Mesendoderm (in vitro differentiated cells): ENCODE measurements around the gene PODXL.

Source experiments
- DNase-seq: peaks from one replicate; pipeline ENCODE4 v3.0.0; 2013
- H2AK5ac ChIP-seq: 2 replicates; pipeline ENCODE4 v1.6.1; 2013; ENCODE audit warnings: low read length, inconsistent platforms
- H2BK120ac ChIP-seq: 2 replicates; pipeline ENCODE4 v1.6.1; 2013; ENCODE audit warnings: low read depth, mild to moderate bottlenecking, low read length, moderate library complexity, mixed read lengths
- H2BK15ac ChIP-seq: replicated peaks from 2 replicates; pipeline ENCODE4 v1.6.1; 2013; ENCODE audit warnings: low read depth, mild to moderate bottlenecking, moderate library complexity
- H2BK5ac ChIP-seq: 2 replicates; pipeline ENCODE4 v1.6.1; 2013; ENCODE audit warnings: low read length, inconsistent platforms
- H3K18ac ChIP-seq: 2 replicates; pipeline ENCODE4 v1.6.1; 2013; ENCODE audit warnings: mild to moderate bottlenecking, low read length, mixed read lengths
- H3K23ac ChIP-seq: one replicate; pipeline ENCODE4 v1.6.1; 2013; ENCODE audit warnings: low read length
- H3K27ac ChIP-seq: 2 replicates; pipeline ENCODE4 v1.5.1; 2013; ENCODE audit warnings: low read depth, mild to moderate bottlenecking, inconsistent platforms, low read length, moderate library complexity
- H3K27me3 ChIP-seq: 2 replicates; pipeline ENCODE4 v1.6.1; 2013; ENCODE audit warnings: low read length, control low read depth, mild to moderate bottlenecking, inconsistent platforms; ENCODE audit not compliant: insufficient read depth, poor library complexity
- H3K36me3 ChIP-seq: 2 replicates; pipeline ENCODE4 v1.6.1; 2013; ENCODE audit warnings: low read length, inconsistent platforms; ENCODE audit not compliant: control insufficient read depth, insufficient read depth
- H3K4ac ChIP-seq: one replicate; pipeline ENCODE4 v1.6.1; 2013; ENCODE audit warnings: low read depth, mild to moderate bottlenecking, low read length, moderate library complexity
- H3K4me1 ChIP-seq: 2 replicates; pipeline ENCODE4 v1.6.1; 2013; ENCODE audit warnings: low read depth, low read length, inconsistent platforms; ENCODE audit not compliant: control insufficient read depth
- H3K4me2 ChIP-seq: 2 replicates; pipeline ENCODE4 v1.6.1; 2013; ENCODE audit warnings: low read length
- H3K4me3 ChIP-seq: 2 replicates; pipeline ENCODE4 v1.5.1; 2013; ENCODE audit warnings: mild to moderate bottlenecking, low read length
- H3K56ac ChIP-seq: one replicate; pipeline ENCODE4 v1.6.1; 2013; ENCODE audit warnings: low read length
- H3K79me1 ChIP-seq: 2 replicates; pipeline ENCODE4 v1.6.1; 2013; ENCODE audit warnings: low read length, inconsistent platforms
- H3K79me2 ChIP-seq: 2 replicates; pipeline ENCODE4 v1.6.1; 2013; ENCODE audit warnings: mild to moderate bottlenecking, low read length; ENCODE audit not compliant: control insufficient read depth, insufficient read depth
- H3K9ac ChIP-seq: 2 replicates; pipeline ENCODE4 v1.6.1; 2013; ENCODE audit warnings: low read length, inconsistent platforms
- H4K5ac ChIP-seq: one replicate; pipeline ENCODE4 v1.6.1; 2013; ENCODE audit warnings: low read length
- H4K8ac ChIP-seq: one replicate; pipeline ENCODE4 v1.6.1; 2013; ENCODE audit warnings: low read depth, mild to moderate bottlenecking, control low read depth, low read length, moderate library complexity
- WGBS: extraction: QIAGEN DNeasy Blood & Tissue Kit; methylation state at CpG from one replicate; pipeline ENCODE4 v1.1.7; 2013; ENCODE audit warnings: low lambda C conversion rate, missing lambda C conversion rate; ENCODE audit not compliant: insufficient coverage; ENCODE audit errors: extremely low coverage; 5-methylcytosine and 5-hydroxymethylcytosine counted together

Gene PODXL

DNA sequence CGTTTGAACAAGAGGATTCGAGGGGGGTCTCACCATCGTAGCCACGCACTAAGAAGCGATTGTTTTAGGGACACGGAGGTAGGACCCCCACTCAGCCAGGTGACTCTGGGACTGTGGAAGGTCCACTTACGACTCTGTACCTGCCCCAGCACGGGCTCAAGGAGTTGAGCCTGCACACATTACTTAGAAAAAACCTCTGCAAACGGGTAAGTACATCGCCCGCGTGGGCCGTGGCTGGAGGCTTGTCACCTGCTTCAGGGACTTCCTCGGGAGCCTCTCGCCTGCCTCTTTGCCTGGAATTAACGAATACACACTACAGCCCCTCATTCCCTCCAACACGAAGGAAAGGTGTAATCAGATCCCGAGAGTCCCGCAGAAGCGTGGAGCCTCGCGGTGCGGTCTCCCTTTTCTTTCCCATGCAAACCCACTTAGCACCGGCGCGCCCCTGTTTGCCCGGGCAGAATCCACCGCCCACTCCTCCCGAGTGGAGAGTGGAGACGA lies 826 bp downstream of the PODXL start:
- Histone ChIP-seq H4K8ac (no peak overlapping the region), H2BK5ac (no peak overlapping the region), H2AK5ac (no peak overlapping the region), H3K18ac (peak overlapping the region; percentile 57), H3K36me3 (no peaks in the 10 kb centered on the region), H3K23ac (peak overlapping the region; percentile 72), H3K4ac (no peak overlapping the region), H3K4me2 (peak overlapping the region; percentile 72), H3K4me1 (peaks cover 20% of the 10 kb centered on the region), H2BK120ac (no peak overlapping the region), H3K9ac (peak overlapping the region; percentile 84), H3K27ac (peak overlapping the region; percentile 80), H3K79me1 (no peaks in the 10 kb centered on the region), H3K4me3 (peak overlapping the region; percentile 57), H4K5ac (no peak overlapping the region), H3K27me3 (no peaks in the 10 kb centered on the region), H3K56ac (peak overlapping the region; percentile 89), H2BK15ac (no peak overlapping the region), H3K79me2 (peaks cover 56% of the 10 kb centered on the region)
- no CpG with 5 or more reads among the region's 30 CpGs for WGBS
- DNase-seq: no peak

DNA sequence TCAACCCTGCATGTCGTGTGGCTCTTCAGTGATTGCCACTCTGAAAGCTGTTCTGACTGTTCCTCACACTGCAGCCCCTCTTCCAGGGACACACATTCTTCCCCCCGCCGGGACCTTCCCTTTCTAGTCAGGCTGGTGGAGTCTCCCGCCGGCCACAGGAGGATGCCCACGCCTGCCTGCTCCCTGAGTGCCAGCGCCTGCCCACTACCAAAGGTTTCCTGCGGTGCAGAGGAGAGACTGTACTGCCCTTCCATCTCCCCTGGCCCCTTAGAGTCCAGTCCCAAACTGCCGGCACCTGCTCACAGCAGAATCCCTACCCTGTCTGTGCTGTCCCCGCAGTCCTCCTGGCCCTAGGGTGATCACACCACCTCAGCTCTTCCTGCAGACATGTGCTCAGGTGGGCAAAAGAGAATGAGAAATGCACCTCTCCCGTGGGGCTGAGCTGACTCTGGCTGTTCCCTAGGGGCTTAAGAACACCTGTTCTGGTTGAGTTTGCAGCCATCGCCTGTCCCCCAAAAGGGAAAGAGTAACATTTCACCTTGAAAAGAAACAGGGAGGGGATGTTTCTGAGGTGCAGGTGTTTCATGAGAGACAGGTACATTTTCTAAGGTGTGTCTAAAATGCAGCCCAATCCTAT lies 1.4 kb downstream of the PODXL start:
- Histone ChIP-seq H3K4me1 (peaks cover 20% of the 10 kb centered on the region), H4K8ac (no peak overlapping the region), H2BK15ac (no peak overlapping the region), H3K18ac (peak overlapping the region; percentile 2), H3K56ac (peak overlapping the region; percentile 89), H3K27me3 (no peaks in the 10 kb centered on the region), H3K4me2 (peak overlapping the region; percentile 72), H3K23ac (no peak overlapping the region), H3K9ac (peak overlapping the region; percentile 84), H3K4ac (no peak overlapping the region), H2BK5ac (peak overlapping the region; percentile 25), H3K27ac (no peak overlapping the region), H4K5ac (no peak overlapping the region), H3K36me3 (no peaks in the 10 kb centered on the region), H2BK120ac (no peak overlapping the region), H3K79me2 (peaks cover 61% of the 10 kb centered on the region), H3K4me3 (peak overlapping the region; percentile 57), H2AK5ac (no peak overlapping the region), H3K79me1 (no peaks in the 10 kb centered on the region)
- no CpG with 5 or more reads among the region's 12 CpGs for WGBS
- no peak for DNase-seq

DNA sequence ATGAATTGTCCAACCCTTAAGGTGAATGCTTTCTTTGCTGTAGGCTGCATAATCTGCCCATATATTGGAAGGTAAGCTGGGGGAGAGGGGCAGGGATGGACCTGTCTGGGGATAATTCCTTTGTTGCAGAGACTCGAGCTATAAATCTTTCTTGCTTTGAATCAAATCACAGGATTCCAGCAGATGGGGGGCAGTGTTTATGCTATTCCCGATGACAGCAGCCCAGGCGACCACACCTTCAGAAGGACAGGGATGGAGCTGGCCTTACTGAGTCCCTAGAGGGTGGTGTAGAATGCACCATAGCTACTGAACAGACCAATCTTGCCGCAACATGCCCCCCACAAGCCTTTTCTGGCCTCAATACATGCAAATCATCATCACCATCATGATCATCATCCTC lies 2.5 kb downstream of the PODXL start:
- Histone ChIP-seq H4K8ac (no peak overlapping the region), H2BK5ac (no peak overlapping the region), H3K23ac (no peak overlapping the region), H3K56ac (peak overlapping the region; percentile 89), H4K5ac (no peak overlapping the region), H2AK5ac (no peak overlapping the region), H3K79me2 (peaks cover 72% of the 10 kb centered on the region), H3K27ac (no peak overlapping the region), H3K18ac (no peak overlapping the region), H3K27me3 (no peaks in the 10 kb centered on the region), H2BK120ac (no peak overlapping the region), H3K4me2 (peak overlapping the region; percentile 72), H3K79me1 (no peaks in the 10 kb centered on the region), H3K4ac (no peak overlapping the region), H3K4me1 (peaks cover 20% of the 10 kb centered on the region), H3K36me3 (no peaks in the 10 kb centered on the region), H3K9ac (peak overlapping the region; percentile 84), H3K4me3 (peak overlapping the region; percentile 57), H2BK15ac (no peak overlapping the region)
- no peak for DNase-seq
- no CpG with 5 or more reads among the region's 4 CpGs for WGBS

DNA sequence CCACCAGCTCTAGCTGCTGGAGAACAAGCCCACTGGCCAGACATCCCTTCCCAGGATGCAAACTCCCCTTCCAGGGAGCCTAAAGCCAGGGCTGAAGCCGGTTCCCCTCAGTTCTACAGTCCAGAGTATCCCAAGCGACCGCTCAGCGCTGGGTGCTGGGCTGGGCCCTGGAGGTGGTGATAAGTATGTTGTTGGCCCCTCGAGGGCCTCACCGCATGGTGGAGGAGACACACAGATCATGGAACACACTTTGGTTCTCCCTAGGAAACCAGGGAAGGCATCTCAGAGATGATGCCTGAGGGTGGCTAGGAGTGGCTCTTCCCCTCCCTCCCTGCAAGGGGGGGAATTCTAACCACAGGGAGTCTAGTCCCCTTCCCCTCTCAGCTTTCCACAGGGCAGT lies 4.4 kb downstream of the PODXL start:
- no peak overlapping the region for H4K8ac ChIP-seq
- H3K4me3 ChIP-seq: no peak overlapping the region
- no peaks in the 10 kb centered on the region for H3K79me1 ChIP-seq
- H2BK15ac ChIP-seq: no peak overlapping the region
- H3K4me1 ChIP-seq: peaks cover 16% of the 10 kb centered on the region
- peak overlapping the region; percentile 32 for H3K9ac ChIP-seq
- peak overlapping the region; percentile 45 for H3K18ac ChIP-seq
- no peaks in the 10 kb centered on the region for H3K27me3 ChIP-seq
- no peak overlapping the region for H3K23ac ChIP-seq
- DNase-seq: no peak
- H3K79me2 ChIP-seq: peaks cover 91% of the 10 kb centered on the region
- no CpG with 5 or more reads among the region's 6 CpGs for WGBS
- H3K4me2 ChIP-seq: no peak overlapping the region
- H3K36me3 ChIP-seq: no peaks in the 10 kb centered on the region
- no peak overlapping the region for H3K27ac ChIP-seq
- no peak overlapping the region for H2BK120ac ChIP-seq
- H2BK5ac ChIP-seq: no peak overlapping the region
- H2AK5ac ChIP-seq: peak overlapping the region; percentile 16
- H4K5ac ChIP-seq: peak overlapping the region; percentile 33
- peak overlapping the region; percentile 11 for H3K4ac ChIP-seq
- peak overlapping the region; percentile 54 for H3K56ac ChIP-seq

DNA sequence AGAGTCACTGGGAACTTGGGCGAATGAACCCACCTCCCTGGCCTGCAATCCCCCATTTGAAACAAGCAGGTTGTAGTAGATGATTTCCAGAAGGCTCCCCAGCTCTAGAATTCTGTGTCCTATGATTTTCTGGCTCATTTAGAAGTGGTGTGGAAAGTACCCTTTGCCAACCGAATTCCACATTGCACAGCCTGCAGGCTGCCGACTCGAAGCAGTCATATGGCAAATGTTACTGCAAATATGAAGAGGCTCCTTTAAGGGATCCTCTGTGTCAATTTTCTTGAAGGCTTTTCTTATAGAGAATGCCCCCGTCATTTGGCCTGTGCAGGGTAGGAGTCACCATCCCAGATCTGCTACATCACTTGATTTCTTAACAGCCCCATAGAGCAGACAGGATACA lies 5.6 kb downstream of the PODXL start:
- Histone ChIP-seq H2BK15ac (no peak overlapping the region), H4K8ac (no peak overlapping the region), H3K4me1 (peaks cover 17% of the 10 kb centered on the region), H3K4me3 (no peak overlapping the region), H3K56ac (no peak overlapping the region), H3K27ac (no peak overlapping the region), H3K23ac (no peak overlapping the region), H3K18ac (no peak overlapping the region), H2BK120ac (no peak overlapping the region), H2AK5ac (no peak overlapping the region), H3K4ac (no peak overlapping the region), H3K9ac (no peak overlapping the region), H3K36me3 (no peaks in the 10 kb centered on the region), H3K4me2 (no peak overlapping the region), H2BK5ac (no peak overlapping the region), H3K79me2 (peaks cover 96% of the 10 kb centered on the region), H3K79me1 (no peaks in the 10 kb centered on the region), H3K27me3 (no peaks in the 10 kb centered on the region), H4K5ac (no peak overlapping the region)
- WGBS: no CpG with 5 or more reads among the region's 5 CpGs
- no peak for DNase-seq

DNA sequence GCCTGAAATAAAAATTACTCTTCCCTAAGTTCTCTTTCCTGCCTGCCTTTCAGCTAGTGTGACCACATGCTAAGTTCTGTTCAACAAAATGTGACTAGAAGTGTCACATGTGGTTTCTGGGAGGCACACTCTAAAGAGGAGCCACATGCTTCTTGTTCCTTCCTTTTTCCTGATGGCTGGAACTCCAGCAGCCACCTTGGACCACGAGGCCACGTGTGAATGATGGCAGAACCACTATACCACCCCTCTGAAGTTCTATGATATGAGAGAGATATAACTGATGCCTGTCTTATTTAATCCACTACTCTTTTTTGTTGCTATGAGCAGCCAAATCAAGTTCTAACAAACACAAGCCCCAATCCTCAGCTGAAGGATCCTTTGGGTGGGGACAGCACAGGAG lies 8.1 kb downstream of the PODXL start:
- Histone ChIP-seq H3K4me1 (peaks cover 19% of the 10 kb centered on the region), H3K27me3 (no peaks in the 10 kb centered on the region), H3K56ac (no peak overlapping the region), H3K4me2 (no peak overlapping the region), H4K8ac (no peak overlapping the region), H2BK5ac (no peak overlapping the region), H2BK120ac (no peak overlapping the region), H3K4me3 (no peak overlapping the region), H2BK15ac (no peak overlapping the region), H3K23ac (no peak overlapping the region), H3K9ac (no peak overlapping the region), H3K79me2 (peaks cover 94% of the 10 kb centered on the region), H3K27ac (no peak overlapping the region), H3K4ac (no peak overlapping the region), H3K79me1 (peaks cover 2% of the 10 kb centered on the region), H3K18ac (no peak overlapping the region), H3K36me3 (no peaks in the 10 kb centered on the region), H2AK5ac (no peak overlapping the region), H4K5ac (no peak overlapping the region)
- no peak for DNase-seq
- WGBS: no CpG with 5 or more reads among the region's 2 CpGs
